Choroid plexus epithelial cell (primary cell): ENCODE data around the gene RPLP2.

Experiments
- DNase-seq: peaks from one replicate; pipeline ENCODE4 v3.0.0-alpha.2; 2010; ENCODE audit warnings: low read depth
- H3K4me3 ChIP-seq: 2 replicates; pipeline ENCODE4 v1.5.1; 2011; ENCODE audit warnings: low read depth, mild to moderate bottlenecking, control low read depth, low read length, moderate library complexity
- CTCF ChIP-seq: conservative IDR thresholded peaks from 2 replicates; pipeline ENCODE4 v1.5.1; 2011; ENCODE audit warnings: low read depth, mild to moderate bottlenecking, control low read depth, inconsistent platforms, low read length, moderate library complexity

The RPLP2 gene

GRCh38 chr11:811446-812245, 1.9 kb downstream of the RPLP2 start:
- peak; percentile 40 for DNase-seq
- H3K4me3 ChIP-seq = peak overlapping the region; percentile 93
- TF ChIP-seq CTCF = peak; percentile 34

- H3K4me3 ChIP-seq = no peak overlapping the region
- no peak for DNase-seq
- no peak for TF ChIP-seq CTCF
Observed at GRCh38 chr11:812390-812789, 2.6 kb downstream of the RPLP2 start.

GRCh38 chr11:813072-813455, 3.3 kb downstream of the RPLP2 start:
- no peak for TF ChIP-seq CTCF
- no peak for DNase-seq
- no peak overlapping the region for H3K4me3 ChIP-seq

- H3K4me3 ChIP-seq = no peak overlapping the region
- TF ChIP-seq CTCF = no peak
- DNase-seq = no peak
Observed at GRCh38 chr11:813456-814096, 3.8 kb downstream of the RPLP2 start.

DNA sequence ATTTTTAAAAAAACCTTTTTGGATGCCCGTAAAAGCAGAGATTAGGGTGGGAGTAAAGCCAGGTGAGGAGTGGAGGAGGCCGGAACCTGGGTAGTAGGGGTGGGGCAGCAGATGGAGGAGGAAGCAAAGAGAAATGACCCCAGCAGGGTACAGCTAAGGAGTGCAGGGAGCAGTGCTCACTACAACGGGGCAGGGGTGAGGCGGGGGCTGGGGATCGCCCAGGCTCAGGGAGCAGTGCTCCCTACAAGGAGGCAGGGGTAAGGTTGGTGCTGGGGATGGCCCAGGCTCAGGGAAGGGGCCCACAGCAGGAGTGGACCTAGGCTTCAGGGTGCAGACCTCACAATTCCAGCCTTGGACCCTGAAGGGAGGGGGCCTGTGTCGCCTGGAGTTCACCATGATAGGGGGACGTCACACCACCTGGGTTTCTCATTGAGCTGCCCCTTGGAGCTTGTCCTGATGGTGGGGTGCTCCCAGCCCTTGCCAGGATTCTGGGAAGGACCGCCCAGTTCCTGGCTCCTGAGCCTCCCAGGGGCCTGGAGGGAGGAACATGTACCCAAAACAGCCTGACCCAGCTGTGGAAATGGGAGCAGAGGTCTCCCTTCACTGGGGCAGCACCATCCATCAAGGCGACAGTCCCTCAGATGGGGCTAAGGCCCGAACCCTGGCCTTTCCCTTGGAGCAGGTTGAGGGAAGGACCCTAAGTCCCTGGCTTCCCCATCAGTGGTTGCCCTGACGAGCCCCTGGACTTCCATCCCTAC, 6.1 kb downstream of the RPLP2 start:
- no peak for TF ChIP-seq CTCF
- H3K4me3 ChIP-seq = no peak overlapping the region
- no peak for DNase-seq

DNA sequence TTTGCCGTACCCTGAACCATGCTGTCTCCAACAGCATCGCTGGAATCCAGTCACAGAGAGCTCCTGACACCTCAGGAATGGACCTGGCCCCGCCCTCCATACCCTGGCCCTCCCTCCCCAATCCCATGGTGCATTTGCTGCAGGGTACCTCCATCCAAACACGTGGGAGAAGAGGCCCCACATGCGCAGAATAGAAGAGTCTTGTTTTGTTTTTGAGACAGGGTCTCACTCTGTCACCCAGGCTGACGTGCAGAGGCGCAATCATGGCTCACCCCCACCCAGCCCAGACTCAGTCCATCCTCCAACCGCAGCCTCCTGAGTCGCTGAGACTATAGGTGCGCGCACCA, 6.6 kb downstream of the RPLP2 start:
- DNase-seq = no peak
- H3K4me3 ChIP-seq = no peak overlapping the region
- no peak for TF ChIP-seq CTCF
